NCI-H526 (cell line): ENCODE data around the gene ASTN1.
"Not testable (repeated sequence)": the region's sequence is repeated elsewhere in the genome, so short reads cannot be mapped to it uniquely, and the experiment has no call there.

Experiments
- DNase-seq, 2 experiments: peaks; one replicate each; lab custom pipeline; 2025; lab: John Stamatoyannopoulos, UW

ASTN1 gene

DNA sequence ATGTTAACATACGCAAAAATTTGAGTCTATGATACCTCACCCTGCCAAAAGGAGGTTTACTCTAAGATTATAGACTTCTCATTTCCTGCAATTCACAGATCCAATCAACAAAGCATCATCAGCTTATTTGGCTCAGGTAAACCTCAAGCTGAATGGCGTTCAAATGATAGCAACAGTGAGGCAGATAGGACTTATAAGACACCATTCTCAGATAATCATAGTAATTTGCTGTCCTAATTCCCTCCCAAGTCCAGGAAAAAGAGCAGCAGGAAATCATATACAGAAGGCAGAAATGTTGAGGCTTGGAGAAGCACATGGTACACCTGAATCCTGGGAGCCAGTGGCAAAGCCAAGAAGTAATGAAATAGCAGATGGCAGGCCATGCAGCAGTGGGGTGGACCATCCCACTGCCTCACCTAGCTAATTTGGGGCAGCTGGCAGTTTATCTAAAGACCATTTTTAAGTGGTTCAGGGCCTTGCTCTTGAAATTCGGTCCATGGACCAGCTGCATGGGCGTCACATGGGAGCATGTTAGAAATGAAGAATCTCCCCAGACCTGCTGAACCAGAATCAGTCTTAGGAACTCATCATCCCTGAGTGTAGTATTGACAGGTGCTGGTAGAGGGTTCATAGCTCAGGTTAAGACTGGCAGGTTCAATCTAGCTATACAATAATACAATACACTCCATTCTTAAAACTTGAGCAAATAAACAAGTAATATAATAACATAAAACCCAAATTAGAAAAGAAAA is 57.7 kb downstream of the ASTN1 start:
- no peak for DNase-seq

DNA sequence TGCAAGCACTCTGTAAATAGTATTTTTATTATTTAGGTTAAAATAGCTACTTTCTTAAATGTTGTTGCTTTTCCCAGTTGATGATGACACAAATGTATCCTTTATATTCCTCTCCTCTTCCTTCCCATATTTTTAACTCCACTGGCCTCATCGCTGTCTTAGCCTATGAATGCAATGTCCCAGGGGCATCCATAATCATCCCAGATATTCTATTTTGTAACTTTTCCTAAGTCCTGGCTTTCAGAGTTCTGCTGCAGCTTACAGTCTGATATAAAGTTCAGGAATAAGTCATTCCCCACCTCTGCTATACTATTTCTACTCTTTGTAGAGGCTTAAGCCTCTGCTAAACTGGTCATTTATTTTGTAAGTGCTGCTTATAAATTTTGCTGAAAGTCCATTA is 58.3 kb downstream of the ASTN1 start:
- DNase-seq = no peak

DNA sequence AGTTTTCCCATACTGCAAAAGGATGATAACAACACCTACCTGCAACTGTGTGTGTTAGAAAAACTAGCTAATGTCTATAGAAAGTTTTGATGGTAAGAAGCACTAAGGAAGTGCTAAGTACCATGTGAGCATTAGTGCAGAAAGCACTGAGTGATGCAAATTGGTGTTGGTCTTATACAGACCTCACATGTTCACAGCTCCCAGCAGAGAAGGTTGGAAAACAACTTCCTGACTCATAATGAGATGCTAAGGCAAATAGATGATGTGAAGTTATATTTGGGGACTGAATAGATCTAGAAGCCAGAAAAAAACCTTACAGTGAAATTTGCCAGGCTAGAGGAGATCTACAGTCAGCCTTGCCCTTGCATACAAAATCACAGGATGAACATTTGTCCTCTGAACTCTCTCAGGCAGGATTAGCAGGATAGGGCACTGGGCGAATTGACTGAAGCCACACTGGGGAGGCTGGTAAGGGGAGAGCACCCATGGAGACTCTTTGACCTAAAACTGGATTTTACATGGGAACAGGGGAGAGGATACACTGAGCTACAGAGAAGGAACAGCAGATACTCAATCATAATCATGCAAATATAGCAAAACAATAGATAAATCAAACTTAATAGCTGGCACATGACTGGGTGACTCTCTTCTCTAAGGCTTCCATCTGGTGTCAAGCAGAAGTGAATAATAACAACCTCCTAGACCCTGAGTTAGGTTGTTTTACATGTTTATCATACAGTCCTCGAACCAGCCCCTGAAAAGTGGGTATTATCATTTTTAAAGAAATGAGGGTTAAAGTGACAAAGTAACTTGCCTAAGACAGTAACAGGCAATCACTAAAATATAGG is 61.3 kb downstream of the ASTN1 start:
- peak; percentile 19 to 29 for DNase-seq

DNA sequence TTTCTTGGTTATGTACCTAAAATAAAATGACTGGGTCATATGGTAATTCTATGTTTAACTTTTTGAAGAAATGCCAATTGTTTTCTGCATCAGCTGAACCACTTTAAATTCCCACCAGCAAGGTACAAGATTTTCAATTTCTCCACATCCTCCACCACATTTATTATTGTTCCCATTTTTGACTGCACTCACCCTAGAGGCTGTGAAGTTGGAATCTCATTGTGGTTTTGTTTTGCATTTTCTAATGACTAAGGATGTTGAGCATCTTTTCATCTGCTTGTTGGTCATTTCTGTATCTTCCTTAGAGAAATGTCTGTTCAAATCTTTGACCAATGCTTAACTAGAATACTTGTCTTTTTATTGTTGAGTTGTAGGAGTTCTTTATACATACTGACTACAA is 72.5 kb downstream of the ASTN1 start:
- DNase-seq = no peak

DNA sequence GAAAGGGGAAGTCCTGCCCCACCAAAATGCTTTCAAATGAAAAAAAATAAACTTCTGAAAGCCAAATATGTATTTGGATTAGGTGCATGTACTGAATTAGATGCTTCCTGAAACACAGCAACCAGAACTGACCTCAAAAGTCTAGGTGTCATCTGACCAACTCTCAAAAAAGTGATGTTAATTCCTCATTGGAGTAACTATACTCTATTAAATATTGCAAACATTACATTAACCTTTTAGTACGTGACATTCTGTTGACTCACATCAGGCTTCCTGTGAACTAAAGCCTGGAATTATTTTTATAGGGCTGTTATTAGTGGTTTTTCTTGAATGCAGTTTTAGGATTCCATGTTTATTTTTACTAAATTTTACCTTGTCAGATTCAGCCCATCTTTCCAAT is 73.5 kb downstream of the ASTN1 start:
- no peak for DNase-seq

DNA sequence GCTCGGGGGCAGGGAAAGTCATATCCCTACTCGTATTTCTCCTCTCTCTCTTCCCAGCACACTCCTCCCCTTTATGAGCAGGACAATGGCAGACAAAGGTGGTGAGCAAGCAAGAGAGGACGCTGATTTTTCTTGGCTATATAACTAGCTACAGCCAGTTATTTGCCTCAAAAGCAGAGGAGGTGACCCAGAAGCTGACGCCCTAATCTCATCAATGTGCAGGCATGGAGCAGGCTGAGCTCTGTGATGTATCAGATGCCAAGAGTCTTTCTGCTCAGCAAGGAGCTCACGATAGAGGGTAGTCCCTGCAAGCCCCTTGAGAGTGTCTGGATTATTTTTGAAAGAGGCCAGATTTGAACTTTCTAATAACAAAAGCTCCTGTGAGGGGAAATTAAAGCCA is 75.5 kb downstream of the ASTN1 start:
- DNase-seq = no peak

DNA sequence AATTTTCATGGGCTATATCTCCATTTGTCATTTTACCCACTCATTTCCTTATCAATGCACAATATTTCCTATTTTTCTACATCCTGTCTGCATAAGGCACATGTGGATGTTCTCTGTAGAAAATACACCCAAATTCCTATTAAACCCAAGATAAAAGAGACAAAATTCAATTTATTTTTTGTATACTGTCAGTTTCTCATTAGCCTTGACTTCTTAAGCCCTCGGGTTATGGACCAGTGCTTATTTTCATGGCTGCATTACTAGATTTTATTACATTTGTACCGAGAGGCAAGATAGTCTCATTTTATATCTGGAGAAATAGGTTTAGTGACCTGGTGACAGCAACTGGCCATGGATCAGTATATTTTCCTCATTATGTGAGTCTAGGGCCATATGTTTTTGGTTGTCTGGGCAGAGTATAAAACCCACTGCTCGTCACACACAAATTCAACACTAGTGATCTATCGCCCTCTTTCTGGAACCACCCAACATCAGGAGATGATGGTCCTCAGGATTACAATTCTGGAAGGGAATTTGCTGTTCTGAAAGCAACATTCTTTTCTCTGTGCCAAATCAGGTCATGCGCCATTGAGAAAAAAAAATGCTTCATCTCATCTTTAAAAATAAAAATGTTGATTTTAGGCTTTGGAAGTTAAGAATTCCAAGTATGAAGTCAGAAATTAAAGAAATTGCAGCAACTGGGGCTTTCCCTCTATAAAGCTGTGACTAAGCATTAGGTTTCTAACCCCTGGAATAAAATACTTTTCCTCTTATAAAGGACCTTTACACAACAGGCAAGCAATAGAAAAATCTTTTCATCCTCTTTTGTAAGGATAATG is 81.4 kb downstream of the ASTN1 start:
- no peak for DNase-seq

DNA sequence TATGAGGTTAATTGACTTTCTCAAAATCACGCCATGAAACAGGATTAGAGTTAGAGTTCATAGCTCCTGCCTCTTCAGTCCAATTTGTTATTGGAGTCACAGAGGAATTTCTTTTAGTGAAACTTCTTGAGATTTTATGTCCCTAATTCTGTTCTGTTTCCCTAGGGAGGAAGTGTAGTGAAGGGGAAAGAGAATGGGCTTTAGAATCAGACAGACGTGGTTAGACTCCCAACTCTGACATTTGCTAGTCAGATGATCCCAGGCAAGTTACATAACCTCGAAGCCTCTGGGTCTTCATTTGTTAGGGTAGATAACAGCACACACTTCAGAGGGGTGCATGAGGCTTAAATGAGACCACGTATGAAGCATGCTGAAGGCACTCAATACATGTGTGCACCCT is 83.9 kb downstream of the ASTN1 start:
- DNase-seq = no peak

DNA sequence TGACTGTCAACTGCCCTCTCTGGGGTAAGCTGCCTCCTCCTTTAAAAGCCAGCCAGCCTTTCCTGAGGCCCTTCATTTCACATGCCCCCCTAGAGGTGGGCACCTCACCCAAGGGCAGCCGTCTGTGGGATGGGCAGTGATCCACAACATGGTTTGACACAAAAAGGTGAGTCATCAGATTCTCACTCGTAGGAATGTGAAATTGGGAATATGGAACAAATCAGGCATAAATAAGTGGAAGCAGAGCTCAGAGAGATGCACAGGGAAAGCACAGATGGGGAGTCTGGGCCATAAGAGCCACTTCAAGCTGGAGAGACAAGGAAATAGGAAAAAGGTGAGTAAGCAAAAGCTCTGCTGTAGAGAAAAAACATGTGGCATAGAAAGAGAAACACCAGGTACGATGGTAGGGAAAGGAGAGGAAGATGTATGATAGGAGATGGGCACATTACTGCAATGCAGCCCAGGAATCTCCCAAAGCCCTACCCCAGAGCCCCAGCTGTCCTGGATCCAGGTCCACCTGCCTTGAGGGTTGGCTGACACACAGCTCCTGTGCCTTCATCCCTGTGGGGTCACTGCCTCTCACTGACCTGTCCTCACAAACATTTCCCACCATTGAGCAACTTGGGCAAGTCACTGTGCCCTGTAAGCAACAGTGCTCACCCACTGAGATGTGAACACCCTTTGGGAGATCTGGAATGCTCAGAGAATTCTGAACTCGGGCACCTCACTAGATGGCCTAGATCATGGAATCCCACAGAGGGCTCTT is 86.6 kb downstream of the ASTN1 start:
- no peak for DNase-seq

DNA sequence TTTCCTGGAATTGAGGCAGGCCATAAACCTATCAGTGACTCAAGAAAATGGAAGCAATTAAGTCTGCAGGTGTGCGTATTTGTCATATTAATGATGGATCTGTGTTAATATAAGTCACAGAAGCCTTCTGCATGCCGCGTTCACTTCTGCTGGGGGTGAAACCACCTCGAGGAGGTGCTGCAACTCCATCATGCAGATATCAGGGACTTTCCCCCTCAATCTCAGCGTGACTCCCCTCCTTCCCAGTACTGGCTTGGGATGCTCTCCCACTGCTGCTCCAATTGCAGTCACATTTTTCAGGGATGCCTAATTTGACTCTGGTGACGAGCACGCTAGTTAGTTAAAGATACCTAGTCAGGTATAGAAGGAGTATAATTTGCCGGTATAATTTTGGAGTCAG is 87.5 kb downstream of the ASTN1 start:
- no peak for DNase-seq

DNA sequence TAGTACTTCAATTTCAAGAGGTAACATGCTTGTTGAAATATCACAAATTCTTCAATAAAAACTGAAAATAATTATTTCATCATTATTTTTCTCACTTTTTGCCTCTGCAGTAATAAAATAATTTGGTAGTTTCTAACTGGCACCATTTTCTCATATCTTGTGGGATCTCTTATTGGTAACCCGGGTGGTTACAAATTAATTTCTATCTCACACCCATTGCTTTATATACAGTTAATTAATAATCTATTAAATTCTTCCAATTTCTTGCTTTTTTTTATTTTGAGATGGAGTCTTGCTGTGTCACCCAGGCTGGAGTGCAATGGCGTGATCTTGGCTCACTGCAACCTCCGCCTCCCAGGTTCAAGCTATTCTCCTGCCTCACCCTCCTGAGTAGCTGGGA is 89.7 kb downstream of the ASTN1 start:
- not testable (repeated sequence) for DNase-seq

DNA sequence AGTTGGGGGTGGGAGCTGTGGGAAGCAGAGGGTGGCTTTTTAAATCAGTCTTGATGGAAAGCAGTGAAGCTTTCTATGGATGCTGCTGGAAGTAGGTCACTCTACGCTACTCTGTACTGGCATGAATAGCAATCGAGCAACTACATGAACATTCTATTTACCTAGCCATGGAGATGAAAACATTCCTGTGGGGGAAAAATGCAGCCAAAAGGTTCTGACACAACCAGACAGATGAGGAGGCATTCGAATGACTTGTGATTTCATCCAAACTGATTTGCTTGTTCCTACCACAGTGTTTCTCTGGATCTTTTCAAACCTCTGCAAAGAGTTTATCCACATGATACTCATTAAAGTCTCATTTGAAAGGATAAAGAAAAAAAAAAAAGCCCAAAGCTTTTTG is 95.0 kb downstream of the ASTN1 start:
- DNase-seq = no peak

DNA sequence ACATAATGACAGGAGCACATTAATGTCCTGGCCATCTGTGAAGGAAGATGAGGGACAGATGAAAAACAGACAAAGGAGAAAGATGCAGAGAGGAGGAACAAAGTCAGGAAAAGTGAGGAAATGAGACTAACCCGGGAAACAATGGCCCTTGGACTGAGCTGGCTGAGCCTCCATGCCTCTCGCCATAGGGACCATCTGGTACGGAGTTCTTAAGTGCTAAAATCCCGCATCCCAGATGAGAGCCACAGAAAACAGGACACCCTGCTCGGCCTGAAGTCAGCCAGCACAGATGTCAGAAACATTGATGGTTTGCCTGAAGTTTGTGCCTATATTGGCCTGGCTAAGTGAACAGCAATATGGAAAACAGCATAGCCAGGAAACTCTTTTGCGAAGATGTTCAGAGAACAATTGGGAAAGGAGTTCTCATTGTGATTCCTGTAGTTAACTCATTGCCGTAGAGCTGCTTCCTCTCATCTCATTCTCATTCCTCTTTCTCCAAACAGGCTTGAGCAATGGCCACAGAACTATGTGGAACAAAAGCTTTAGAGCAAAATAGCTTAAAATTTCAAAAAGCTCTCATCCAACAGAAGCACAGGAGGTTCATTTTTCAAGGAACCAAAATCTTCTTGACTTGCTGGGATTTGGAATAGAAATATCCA is 96.6 kb downstream of the ASTN1 start:
- no peak for DNase-seq

DNA sequence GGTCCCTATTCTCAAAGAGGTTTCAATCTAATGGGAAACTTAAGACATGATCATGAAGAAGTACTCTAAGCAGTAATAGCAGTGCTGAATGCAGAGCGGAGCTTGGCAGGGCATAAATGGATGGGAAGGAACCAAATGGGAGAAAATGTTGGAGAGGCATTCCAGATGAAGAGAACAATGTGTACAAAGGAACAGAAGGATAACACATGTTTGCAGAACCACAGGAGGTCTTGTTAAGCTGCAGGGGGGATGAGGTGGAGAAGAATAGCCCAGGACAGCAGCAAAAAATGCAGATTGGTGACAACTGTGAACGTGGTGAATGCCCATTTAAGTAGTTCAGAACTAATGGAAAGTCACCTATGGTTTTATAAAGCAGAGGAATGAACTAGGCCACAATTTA is 99.1 kb downstream of the ASTN1 start:
- DNase-seq = no peak

DNA sequence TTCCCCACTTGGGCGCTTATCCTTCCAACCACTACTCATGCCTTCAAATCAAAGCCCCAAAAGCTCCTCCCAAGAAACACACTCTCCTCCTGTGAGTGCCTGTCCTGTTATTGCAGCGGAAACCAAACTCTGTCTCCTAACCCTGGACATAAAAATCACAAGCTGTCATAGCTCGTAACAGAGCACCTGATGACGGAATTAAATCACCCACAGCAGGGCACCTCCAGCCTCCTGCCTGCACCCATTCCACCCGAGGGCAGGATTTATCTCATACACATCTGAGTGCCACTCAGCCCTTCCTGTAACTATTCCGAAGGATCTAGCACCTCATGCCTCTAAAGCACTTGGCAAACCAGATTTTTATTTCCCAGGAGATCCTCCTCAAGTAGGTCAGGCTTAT is 100.9 kb downstream of the ASTN1 start:
- DNase-seq = no peak

DNA sequence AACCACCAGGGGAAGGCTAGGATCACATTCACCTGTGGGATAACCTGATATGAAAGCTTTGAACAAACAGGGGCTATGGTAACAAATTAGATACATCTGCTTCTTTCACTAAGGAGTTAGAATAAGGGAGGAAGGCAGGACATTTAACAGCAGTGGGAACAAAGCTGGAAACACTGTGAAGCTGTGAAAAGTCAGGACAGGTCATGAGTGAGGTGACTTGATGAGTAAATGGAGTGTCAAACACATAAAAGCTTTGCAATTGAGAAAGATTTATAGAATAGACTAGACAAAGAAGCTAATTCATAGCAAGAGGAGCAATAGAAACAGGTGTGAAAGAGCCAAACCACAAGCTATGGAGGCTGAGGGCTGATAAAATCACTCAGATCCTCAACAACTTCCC is 110.0 kb downstream of the ASTN1 start:
- no peak for DNase-seq

DNA sequence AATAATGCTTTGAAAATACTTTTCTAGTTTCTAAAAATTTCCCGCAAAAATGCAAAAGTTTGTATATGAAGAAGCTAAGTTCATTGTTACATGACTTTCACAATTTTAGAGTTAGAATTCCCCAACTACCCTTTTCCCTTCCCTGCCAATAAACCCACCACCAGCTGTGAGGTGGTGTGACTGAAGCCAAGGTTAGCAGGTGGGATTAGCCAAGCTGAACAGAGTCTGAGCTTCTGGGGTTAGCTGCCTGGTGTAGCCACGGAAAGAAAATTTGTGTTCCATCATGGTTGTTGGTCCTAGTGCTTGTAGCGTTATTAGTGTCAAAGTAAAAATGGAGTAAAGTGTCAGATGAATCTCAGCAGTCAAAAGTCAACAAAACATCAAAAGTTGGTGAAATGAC is 110.9 kb downstream of the ASTN1 start:
- peak in 1 of 2 experiments; percentile 15 for DNase-seq

DNA sequence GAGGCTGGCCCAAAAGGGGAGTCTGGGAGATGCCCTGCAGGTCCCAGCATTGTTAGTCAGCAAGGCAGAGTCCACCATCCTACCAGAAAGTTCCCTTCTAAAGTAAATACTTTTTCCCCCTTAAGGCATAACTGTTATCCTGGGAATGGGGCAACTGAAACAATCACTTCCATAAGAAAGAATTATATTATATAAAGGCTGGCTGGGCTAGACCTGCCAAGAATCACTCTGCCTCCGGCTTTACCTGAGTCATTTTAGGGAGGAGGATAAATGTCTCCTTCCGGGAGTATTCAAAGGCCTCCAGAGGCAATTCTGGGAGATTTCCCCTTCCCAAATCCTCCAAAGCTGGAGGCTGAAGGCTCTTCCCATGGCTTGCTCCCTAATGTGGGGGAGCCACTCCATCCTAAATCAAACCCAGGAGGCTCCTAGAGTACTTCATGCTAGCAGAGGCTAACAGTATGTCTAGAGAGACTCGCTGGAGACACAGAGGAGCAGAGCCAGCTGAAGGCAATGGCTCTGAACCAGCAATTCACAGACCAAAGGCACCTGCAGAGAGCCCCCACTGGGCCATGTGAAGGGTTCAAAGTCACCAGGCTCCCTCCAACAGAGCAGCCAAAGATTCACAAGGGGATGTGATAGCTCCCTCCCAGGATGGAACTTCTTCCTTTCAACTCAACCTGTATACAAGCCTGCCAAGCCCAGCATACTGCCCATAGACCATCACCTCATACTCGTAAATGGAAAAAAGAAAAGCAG is 116.0 kb downstream of the ASTN1 start:
- no peak for DNase-seq

DNA sequence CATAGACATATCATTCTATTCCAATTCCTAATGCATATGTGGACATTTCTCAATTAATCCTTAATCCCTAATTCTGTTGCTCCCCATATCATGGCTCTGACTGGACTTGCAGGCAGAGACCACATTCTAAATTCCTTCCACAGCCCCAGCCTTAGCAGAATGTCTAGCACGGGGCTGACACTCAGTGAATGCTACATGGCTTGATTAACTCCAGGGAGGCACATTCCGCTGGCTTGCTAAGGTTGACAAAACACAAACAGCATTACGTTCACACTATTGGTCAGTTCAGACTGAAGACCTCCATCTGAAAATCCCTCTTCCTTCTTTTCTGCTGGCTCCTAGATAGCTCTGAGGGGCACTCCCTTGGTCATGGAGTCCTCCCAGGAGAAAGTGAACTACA is 119.4 kb downstream of the ASTN1 start:
- no peak for DNase-seq

DNA sequence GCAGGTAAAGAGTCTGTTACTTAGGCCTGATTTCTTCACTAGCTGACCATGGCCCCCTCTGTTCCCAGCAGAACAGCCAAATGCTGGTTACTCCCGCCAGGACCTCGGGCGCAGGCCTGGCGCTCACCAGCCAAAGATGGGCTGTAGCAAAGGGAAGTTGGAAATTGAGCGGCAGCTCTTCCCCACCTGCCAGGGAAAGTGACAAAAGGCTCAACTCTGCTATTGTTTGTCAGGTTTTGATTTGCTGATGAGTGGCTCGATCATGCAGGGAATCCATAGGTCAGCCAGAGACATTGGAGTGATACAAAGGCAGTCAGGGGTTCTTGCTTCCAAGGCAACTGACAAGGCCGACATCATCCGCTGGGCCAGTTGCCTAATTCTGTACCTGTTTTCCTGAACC is 120.1 kb downstream of the ASTN1 start:
- DNase-seq = no peak

DNA sequence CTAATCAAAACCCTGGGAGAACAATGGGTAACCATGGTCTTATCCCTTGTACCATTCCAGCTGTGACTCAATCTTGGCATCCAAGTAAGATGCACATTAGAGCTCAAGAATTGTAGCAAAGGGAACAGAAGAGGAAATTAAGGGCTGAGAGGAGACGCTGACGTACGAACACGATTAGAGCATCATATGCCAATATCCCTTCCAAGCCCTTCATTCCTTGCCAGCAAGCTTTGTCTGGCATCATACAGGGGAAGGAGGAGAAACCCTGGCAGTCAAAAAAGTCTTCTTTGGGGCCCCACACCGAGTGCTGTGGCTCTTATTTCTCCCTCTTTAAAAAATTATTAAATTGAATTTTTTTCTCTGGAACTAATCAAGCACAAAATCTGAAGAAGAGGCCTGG is 120.9 kb downstream of the ASTN1 start:
- DNase-seq = no peak
